ENCODE measurements around the gene OR7C1.
"Not testable (repeated sequence)": the region's sequence is repeated elsewhere in the genome, so short reads cannot be mapped to it uniquely, and the experiment has no call there.

GRCh38 chr19:14780622-14781225 is 54.3 kb downstream of the OR7C1 start:
- TF ChIP-seq, protein P1, sequence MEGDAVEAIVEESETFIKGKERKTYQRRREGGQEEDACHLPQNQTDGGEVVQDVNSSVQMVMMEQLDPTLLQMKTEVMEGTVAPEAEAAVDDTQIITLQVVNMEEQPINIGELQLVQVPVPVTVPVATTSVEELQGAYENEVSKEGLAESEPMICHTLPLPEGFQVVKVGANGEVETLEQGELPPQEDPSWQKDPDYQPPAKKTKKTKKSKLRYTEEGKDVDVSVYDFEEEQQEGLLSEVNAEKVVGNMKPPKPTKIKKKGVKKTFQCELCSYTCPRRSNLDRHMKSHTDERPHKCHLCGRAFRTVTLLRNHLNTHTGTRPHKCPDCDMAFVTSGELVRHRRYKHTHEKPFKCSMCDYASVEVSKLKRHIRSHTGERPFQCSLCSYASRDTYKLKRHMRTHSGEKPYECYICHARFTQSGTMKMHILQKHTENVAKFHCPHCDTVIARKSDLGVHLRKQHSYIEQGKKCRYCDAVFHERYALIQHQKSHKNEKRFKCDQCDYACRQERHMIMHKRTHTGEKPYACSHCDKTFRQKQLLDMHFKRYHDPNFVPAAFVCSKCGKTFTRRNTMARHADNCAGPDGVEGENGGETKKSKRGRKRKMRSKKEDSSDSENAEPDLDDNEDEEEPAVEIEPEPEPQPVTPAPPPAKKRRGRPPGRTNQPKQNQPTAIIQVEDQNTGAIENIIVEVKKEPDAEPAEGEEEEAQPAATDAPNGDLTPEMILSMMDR (IDR thresholded peaks at IDR 0.05): not testable (repeated sequence)
- not testable (repeated sequence) for TF ChIP-seq POLR2A (IDR thresholded peaks at IDR 0.05)

Data from ovary (tissue), 3 donors.